H1 (cell line): ENCODE results near the gene OGFOD1. TPM values are rescaled to one million over a fixed set of nuclear protein-coding genes. Genes with fewer than 3 reads are reported as not detected.
A peak's percentile ranks its signal among the peaks of the same experiment; 100 is the strongest.

Experiments used
- CTCF ChIA-PET: fragments of 300-600 bp; sonication (Branson Sonifier 250); formaldehyde crosslinking; loops from one replicate; lab custom pipeline; 2021; ENCODE audit not compliant: partially characterized antibody; lab: Charles Lee
- POLR2A ChIA-PET: fragments of 300-600 bp; sonication (Branson Sonifier 250); formaldehyde crosslinking; loops from one replicate; lab custom pipeline; 2021; ENCODE audit warnings: inconsistent platforms; ENCODE audit not compliant: partially characterized antibody; lab: Charles Lee
- DNase-seq, 2 experiments: peaks; one replicate each; pipeline versions ENCODE4 v3.0.0 to v3.0.0-alpha.2; 2010 to 2022; ENCODE audit warnings: low spot score in 2 of 2, low read depth in 1 of 2, mixed read lengths in 1 of 2
- FAIRE-seq: peaks from 2 replicates; lab custom pipeline; 2011; peaks lifted over from hg19 to GRCh38; lab: Jason Lieb, UNC
- H2AFZ ChIP-seq: 2 replicates; pipeline ENCODE4 v1.8.1; 2012; ENCODE audit warnings: low read length, inconsistent platforms
- H2AK5ac ChIP-seq: 2 replicates; pipeline ENCODE4 v1.6.1; 2013; ENCODE audit warnings: low read depth, low read length
- H2BK120ac ChIP-seq: replicated peaks from 2 replicates; pipeline ENCODE3; 2013; ENCODE audit warnings: low read depth, low read length, inconsistent platforms
- H2BK12ac ChIP-seq: 2 replicates; pipeline ENCODE4 v1.6.1; 2013; ENCODE audit warnings: low read depth, low read length
- H2BK15ac ChIP-seq: 2 replicates; pipeline ENCODE4 v1.6.1; 2013; ENCODE audit warnings: low read length
- H2BK20ac ChIP-seq: 2 replicates; pipeline ENCODE4 v1.6.1; 2013; ENCODE audit warnings: low read length
- H2BK5ac ChIP-seq: 2 replicates; pipeline ENCODE4 v1.6.1; 2013; ENCODE audit warnings: low read depth, low read length
- H3K14ac ChIP-seq: 2 replicates; pipeline ENCODE4 v1.6.1; 2013; ENCODE audit warnings: inconsistent platforms; ENCODE audit not compliant: insufficient read length
- H3K18ac ChIP-seq: 2 replicates; pipeline ENCODE4 v1.6.1; 2013; ENCODE audit warnings: low read length; ENCODE audit errors: extremely low read depth
- H3K23ac ChIP-seq: 2 replicates; pipeline ENCODE4 v1.6.1; 2013; ENCODE audit warnings: inconsistent platforms; ENCODE audit not compliant: insufficient read length
- H3K23me2 ChIP-seq: 2 replicates; pipeline ENCODE4 v1.6.1; 2013; ENCODE audit warnings: low read depth, low read length
- H3K27ac ChIP-seq: 2 replicates; pipeline ENCODE4 v1.6.1; 2011; ENCODE audit warnings: low read depth, low read length, inconsistent platforms
- H3K27me3 ChIP-seq, 4 experiments: replicated peaks in 1 of 4; 1 replicate in 1 of 4; 2 replicates in 3 of 4; pipeline versions ENCODE4 v1.6.1 to v1.8.1; 2011 to 2013; ENCODE audit warnings: low read length in 3 of 4, mild to moderate bottlenecking in 3 of 4, inconsistent platforms in 2 of 4, mixed read lengths in 2 of 4, moderate library complexity in 1 of 4; ENCODE audit not compliant: control insufficient read depth in 3 of 4, insufficient read depth in 3 of 4; ENCODE audit errors: extremely low read depth in 1 of 4
- H3K36me3 ChIP-seq, 4 experiments: 2 replicates each; pipeline versions ENCODE4 v1.6.1 to v1.8.1; 2011 to 2013; ENCODE audit warnings: mild to moderate bottlenecking in 4 of 4, low read length in 3 of 4, moderate library complexity in 2 of 4, control low read depth in 1 of 4, inconsistent platforms in 1 of 4; ENCODE audit not compliant: insufficient read depth in 4 of 4, control insufficient read depth in 2 of 4
- H3K4ac ChIP-seq: replicated peaks from 2 replicates; pipeline ENCODE3; 2013; ENCODE audit warnings: low read length, low read depth, mixed read lengths, inconsistent platforms; ENCODE audit not compliant: insufficient read length
- H3K4me1 ChIP-seq, 4 experiments: replicated peaks in 1 of 4; 1 replicate in 1 of 4; 2 replicates in 3 of 4; pipeline versions ENCODE4 v1.6.1 to v1.8.1; 2011 to 2013; ENCODE audit warnings: low read length in 3 of 4, inconsistent platforms in 2 of 4, mixed read lengths in 1 of 4; ENCODE audit not compliant: insufficient read depth in 4 of 4, control insufficient read depth in 3 of 4
- H3K4me2 ChIP-seq, 2 experiments: 2 replicates each; pipeline versions ENCODE4 v1.6.1 to v1.8.1; 2011 to 2013; ENCODE audit warnings: low read depth in 2 of 2, low read length in 2 of 2, control low read depth in 1 of 2, inconsistent platforms in 1 of 2, mild to moderate bottlenecking in 1 of 2; ENCODE audit not compliant: insufficient read depth in 1 of 2
- H3K4me3 ChIP-seq, 4 experiments: fragments of 200-600, 300-600 bp in 1 of 4; sonication (generic), shearing (Covaris generic), sonication (Bioruptor Twin) in 1 of 4; 2 replicates each; pipeline versions ENCODE4 v1.5.1 to v1.8.1; 2011 to 2016; ENCODE audit warnings: low read length in 4 of 4, low read depth in 3 of 4, control low read depth in 2 of 4, inconsistent platforms in 2 of 4, mild to moderate bottlenecking in 2 of 4, mixed read lengths in 1 of 4, moderate library complexity in 1 of 4; ENCODE audit not compliant: insufficient read depth in 2 of 4; ENCODE audit errors: extremely low read depth in 1 of 4
- H3K56ac ChIP-seq: replicated peaks from 2 replicates; pipeline ENCODE3; 2013; ENCODE audit warnings: low read depth, mild to moderate bottlenecking, mixed read lengths, low read length, inconsistent platforms; ENCODE audit not compliant: insufficient read length
- H3K79me1 ChIP-seq: 2 replicates; pipeline ENCODE4 v1.6.1; 2013; ENCODE audit warnings: low read depth, low read length, control low read depth
- H3K79me2 ChIP-seq, 2 experiments: 2 replicates each; pipeline versions ENCODE4 v1.6.1 to v1.8.1; 2012 to 2013; ENCODE audit warnings: low read length in 2 of 2, mild to moderate bottlenecking in 2 of 2, inconsistent platforms in 1 of 2; ENCODE audit not compliant: insufficient read depth in 2 of 2, control insufficient read depth in 1 of 2
- H3K9ac ChIP-seq, 4 experiments: replicated peaks in 1 of 4; 1 replicate in 1 of 4; 2 replicates in 3 of 4; pipeline versions ENCODE4 v1.6.1 to v1.8.1; 2011 to 2013; ENCODE audit warnings: low read depth in 3 of 4, low read length in 3 of 4, control low read depth in 2 of 4, mild to moderate bottlenecking in 2 of 4, moderate library complexity in 2 of 4, inconsistent platforms in 1 of 4; ENCODE audit errors: extremely low read depth in 1 of 4
- H3K9me3 ChIP-seq, 2 experiments: 2 replicates each; pipeline versions ENCODE4 v1.6.1 to v1.8.1; 2012 to 2013; ENCODE audit warnings: mild to moderate bottlenecking in 2 of 2, moderate library complexity in 2 of 2, control low read depth in 1 of 2, inconsistent platforms in 1 of 2, low read depth in 1 of 2, low read length in 1 of 2, mixed read lengths in 1 of 2; ENCODE audit not compliant: insufficient read depth in 2 of 2
- H4K20me1 ChIP-seq, 2 experiments: replicated peaks in 1 of 2; 2 replicates each; pipeline versions ENCODE3 to v1.8.1; 2011 to 2013; ENCODE audit warnings: inconsistent platforms in 2 of 2, low read length in 2 of 2, mild to moderate bottlenecking in 1 of 2; ENCODE audit not compliant: insufficient read depth in 2 of 2, control insufficient read depth in 1 of 2
- H4K5ac ChIP-seq: 2 replicates; pipeline ENCODE4 v1.6.1; 2013; ENCODE audit warnings: low read length, low read depth, mixed read lengths, inconsistent platforms; ENCODE audit not compliant: insufficient read length
- H4K8ac ChIP-seq: 2 replicates; pipeline ENCODE4 v1.8.0; 2013; ENCODE audit warnings: mild to moderate bottlenecking, moderate library complexity, low read length, inconsistent platforms; ENCODE audit not compliant: insufficient read depth; ENCODE audit errors: extremely low read depth
- H4K91ac ChIP-seq: replicated peaks from 2 replicates; pipeline ENCODE3; 2013; ENCODE audit warnings: low read length, mixed read lengths, inconsistent platforms; ENCODE audit not compliant: insufficient read length
- BACH1 ChIP-seq: IDR thresholded peaks from 2 replicates; pipeline ENCODE4 v1.6.1; 2012; ENCODE audit warnings: low read length, improper control_type of control experiment
- BRCA1 ChIP-seq: IDR thresholded peaks from 2 replicates; pipeline ENCODE4 v1.6.1; 2012; ENCODE audit warnings: low read depth, low read length, improper control_type of control experiment
- CEBPB ChIP-seq: IDR thresholded peaks from 2 replicates; pipeline ENCODE4 v1.6.1; 2012; ENCODE audit warnings: low read depth, low read length
- CHD2 ChIP-seq: IDR thresholded peaks from 2 replicates; pipeline ENCODE4 v1.6.1; 2012; ENCODE audit warnings: low read length, improper control_type of control experiment
- EGR1 ChIP-seq: IDR thresholded peaks from 2 replicates; pipeline ENCODE4 v1.6.1; 2011; ENCODE audit warnings: low read depth, low read length, borderline replicate concordance
- EP300 ChIP-seq, 2 experiments: IDR thresholded peaks; 1 replicate in 1 of 2; 2 replicates in 1 of 2; pipeline ENCODE4 v1.6.1; 2011 to 2012; ENCODE audit warnings: low read depth in 2 of 2, low read length in 2 of 2, mild to moderate bottlenecking in 2 of 2, borderline replicate concordance in 1 of 2, inconsistent platforms in 1 of 2, moderate library complexity in 1 of 2
- GTF2F1 ChIP-seq: IDR thresholded peaks from 2 replicates; pipeline ENCODE4 v1.6.1; 2012; ENCODE audit warnings: low read depth, low read length, improper control_type of control experiment, borderline replicate concordance
- MAX ChIP-seq: IDR thresholded peaks from 2 replicates; pipeline ENCODE4 v1.6.1; 2012; ENCODE audit warnings: inconsistent platforms
- RNF2 ChIP-seq: fragments of 200-900, 300-1000 bp; sonication (generic); IDR thresholded peaks from 2 replicates; pipeline ENCODE4 v1.7.1; 2016; ENCODE audit warnings: borderline replicate concordance, low read depth, mild to moderate bottlenecking, antibody characterized with exemption, low read length; ENCODE audit not compliant: poor library complexity, severe bottlenecking; ENCODE audit errors: missing control alignments
- SIX5 ChIP-seq: IDR thresholded peaks from 2 replicates; pipeline ENCODE4 v1.6.1; 2011; ENCODE audit warnings: mild to moderate bottlenecking, low read depth, low read length
- SP2 ChIP-seq: IDR thresholded peaks from 2 replicates; pipeline ENCODE4 v1.6.1; 2012; ENCODE audit warnings: mild to moderate bottlenecking, low read length, inconsistent platforms
- SP4 ChIP-seq: IDR thresholded peaks from 2 replicates; pipeline ENCODE4 v1.6.1; 2012; ENCODE audit warnings: low read length, inconsistent platforms
- TAF1 ChIP-seq: IDR thresholded peaks from 2 replicates; pipeline ENCODE4 v1.6.1; 2011; ENCODE audit warnings: mild to moderate bottlenecking, low read depth, low read length
- YY1 ChIP-seq: IDR thresholded peaks from 2 replicates; pipeline ENCODE4 v1.6.1; 2011; ENCODE audit warnings: low read depth, mild to moderate bottlenecking, low read length
- WGBS, 2 experiments: shearing (Covaris generic) in 1 of 2; methylation state at CpG; one replicate each; pipeline versions ENCODE4 v1.1.6 to v1.1.7; 2013 to 2015; ENCODE audit warnings: low lambda C conversion rate in 2 of 2, mixed read lengths in 2 of 2, inconsistent platforms in 1 of 2, low coverage in 1 of 2, missing lambda C conversion rate in 1 of 2; ENCODE audit not compliant: insufficient replicate concordance in 2 of 2, insufficient coverage in 1 of 2, insufficient read length in 1 of 2; ENCODE audit errors: extremely low coverage in 1 of 2, missing lambda C conversion rate in 1 of 2; 5-methylcytosine and 5-hydroxymethylcytosine counted together
- polyA plus RNA-seq, 7 experiments: library from polyadenylated mRNA; depleted of rRNA in 3 of 7; stranded (reverse) in 5 of 7; unstranded in 2 of 7; fragments of >200 nt in 5 of 7; fragments of 200-250 nt in 2 of 7; gene quantifications; 1 replicate in 5 of 7; 2 replicates in 1 of 7; 4 replicates in 1 of 7; pipeline versions ENCODE4 v1.2.1 to v1.2.3, GENCODE V29; 2011 to 2013; ENCODE audit warnings: missing spikeins in 2 of 7, mixed read lengths in 2 of 7
- total RNA-seq: library from RNA; stranded (reverse); fragmentation: NEBNext Ultra II Directional; extraction: Animal tissue kit (Norgen Biotek cat#: 25700); gene quantifications from 2 replicates; pipeline ENCODE4 v1.2.1, GENCODE V29; 2021

Gene OGFOD1
- total and polyA plus RNA-seq, 2 of the 8 experiments (the other 6 are each of a cell fraction or from before 2014, with no cell fraction given): 24.6 to 61.4 TPM

DNA sequence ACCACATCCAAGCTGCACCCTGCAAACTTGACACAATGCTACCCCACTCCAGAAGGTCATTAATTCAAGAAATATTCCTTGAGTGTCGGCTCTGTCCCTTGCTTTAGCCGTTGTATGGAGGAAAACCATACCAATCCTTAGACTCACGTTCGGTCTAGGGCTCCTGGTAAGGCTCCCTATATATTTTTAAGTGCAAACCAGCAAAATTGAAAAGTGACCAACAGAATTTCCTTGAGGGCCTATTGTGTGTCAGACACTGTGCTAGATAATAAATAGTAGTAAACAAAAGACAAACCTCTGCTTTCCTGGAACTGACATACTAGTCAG lies 68.9 kb downstream of the OGFOD1 start:
- CTCF ChIA-PET: interaction anchor here (0.9 to 1.2 kb wide), 2 partner anchors 9 to 12 kb away, joined by 5 to 6 read pairs; no protein-coding TSS in a partner anchor
- FAIRE-seq: no peak
- no peak overlapping the region for H4K91ac ChIP-seq
- no peak overlapping the region for H2BK15ac ChIP-seq
- no peak overlapping the region for H4K5ac ChIP-seq
- H3K27ac ChIP-seq: no peak overlapping the region
- H3K79me2 ChIP-seq: no peaks in the 10 kb centered on the region
- POLR2A ChIA-PET: interaction anchor here (1.0 kb wide), 1 partner anchor 157 kb away, joined by 3 read pairs; no protein-coding TSS in a partner anchor
- no peak overlapping the region for H2AK5ac ChIP-seq
- H3K4ac ChIP-seq: no peak overlapping the region
- no peak overlapping the region for H3K23ac ChIP-seq
- DNase-seq: no peak
- no peak overlapping the region for H2BK120ac ChIP-seq
- H3K56ac ChIP-seq: no peak overlapping the region
- H4K20me1 ChIP-seq: no peaks in the 10 kb centered on the region
- peak overlapping the region; percentile 83 to 89 for H3K4me2 ChIP-seq
- peak overlapping the region; percentile 64 to 94 (median 84); a peak in 7 of 8 replicates for H3K4me3 ChIP-seq
- H3K9me3 ChIP-seq: no peaks in the 10 kb centered on the region
- peak overlapping the region; percentile 53; the same call in 1 of the 2 replicates for H4K8ac ChIP-seq
- peak overlapping the region in 1 of 4 experiments; percentile 8; a peak in 1 of 7 replicates for H3K9ac ChIP-seq
- 50% methylated on average over 4 of the region's 4 CpGs; no CpG with 5 or more reads in 1 of the 2 experiments for WGBS, 2 experiments
- H3K23me2 ChIP-seq: peaks cover 5% of the 10 kb centered on the region; the same call in 1 of the 2 replicates
- no peaks in the 10 kb centered on the region for H3K79me1 ChIP-seq
- H3K14ac ChIP-seq: no peak overlapping the region
- H2BK12ac ChIP-seq: no peak overlapping the region
- H2AFZ ChIP-seq: peak overlapping the region; percentile 100
- H3K18ac ChIP-seq: peak overlapping the region; percentile 75; the same call in 1 of the 2 replicates
- H2BK20ac ChIP-seq: no peak overlapping the region
- no peaks in the 10 kb centered on the region; a peak in 1 of 7 replicates for H3K4me1 ChIP-seq
- TF ChIP-seq YY1: no peak
- no peak for TF ChIP-seq EP300 (IDR thresholded peaks at IDR 0.05; ENCODE audit: borderline replicate concordance in 1 of 2, low read depth in 2 of 2, low read length in 2 of 2)
- no peak for TF ChIP-seq RNF2
- TF ChIP-seq EGR1: no peak
- no peak for TF ChIP-seq SP4
- no peak for TF ChIP-seq GTF2F1
- TF ChIP-seq TAF1: no peak
- TF ChIP-seq CHD2: no peak
- TF ChIP-seq CEBPB: no peak
- TF ChIP-seq SIX5: no peak
- TF ChIP-seq SP2: no peak
- no peak for TF ChIP-seq BRCA1
- TF ChIP-seq MAX: no peak
- TF ChIP-seq BACH1: no peak
- peaks cover 0 to 7% (median 1%) of the 10 kb centered on the region in 4 experiments; a peak in 4 of 7 replicates for H3K27me3 ChIP-seq
- 0 out of 2 replicates have a peak overlapping the region, but pooled peaks have one; percentile 67 for H2BK5ac ChIP-seq
- H3K36me3 ChIP-seq: no peaks in the 10 kb centered on the region
